KMS-11 (cell line): Measurements from ENCODE around the gene FGF14.

Experiments used
- H2AFZ ChIP-seq: fragments of 200-600 bp; sonication (generic); 2 replicates; pipeline ENCODE4 v1.6.1; 2016; ENCODE audit warnings: antibody characterized with exemption, mixed run types, low read depth
- H3K27ac ChIP-seq: fragments of 200-600 bp; sonication (generic); 2 replicates; pipeline ENCODE4 v1.6.1; 2016; ENCODE audit warnings: mild to moderate bottlenecking, mixed run types
- H3K27me3 ChIP-seq: fragments of 200-600 bp; sonication (generic); 2 replicates; pipeline ENCODE4 v1.6.1; 2017; ENCODE audit warnings: mild to moderate bottlenecking, low read depth, mixed run types, moderate library complexity; ENCODE audit not compliant: insufficient read depth
- H3K36me3 ChIP-seq: fragments of 200-600 bp; sonication (generic); 2 replicates; pipeline ENCODE4 v1.6.1; 2017; ENCODE audit warnings: mild to moderate bottlenecking, mixed run types; ENCODE audit not compliant: insufficient read depth
- H3K4me1 ChIP-seq: fragments of 200-600 bp; sonication (generic); 2 replicates; pipeline ENCODE4 v1.6.1; 2016; ENCODE audit warnings: mild to moderate bottlenecking, low read depth, mixed run types; ENCODE audit not compliant: poor library complexity, severe bottlenecking
- H3K4me2 ChIP-seq: fragments of 200-600 bp; sonication (generic); 2 replicates; pipeline ENCODE4 v1.7.0; 2016; ENCODE audit warnings: mild to moderate bottlenecking, mixed run types
- H3K4me3 ChIP-seq: fragments of 200-600 bp; sonication (generic); IDR thresholded peaks from 2 replicates; pipeline ENCODE4 v1.6.1; 2017; ENCODE audit warnings: low read depth, low read length, mixed read lengths; ENCODE audit not compliant: insufficient read depth
- H3K79me2 ChIP-seq: fragments of 200-600 bp; sonication (generic); 2 replicates; pipeline ENCODE4 v1.6.1; 2016; ENCODE audit warnings: low read depth, mixed run types; ENCODE audit not compliant: insufficient read depth
- H3K9ac ChIP-seq: fragments of 200-600 bp; sonication (generic); 2 replicates; pipeline ENCODE4 v1.6.1; 2016; ENCODE audit warnings: mild to moderate bottlenecking, mixed run types
- H4K20me1 ChIP-seq: fragments of 200-600 bp; sonication (generic); 2 replicates; pipeline ENCODE4 v1.6.1; 2016; ENCODE audit warnings: mild to moderate bottlenecking, mixed run types; ENCODE audit not compliant: insufficient read depth
- TF ChIP-seq, protein P1 (sequence below): fragments of 200-600 bp; sonication (generic); conservative IDR thresholded peaks from 2 replicates; pipeline ENCODE4 v1.6.1; 2017; ENCODE audit warnings: low read depth, mild to moderate bottlenecking, antibody characterized with exemption, low read length, moderate library complexity, mixed read lengths

The FGF14 gene

DNA sequence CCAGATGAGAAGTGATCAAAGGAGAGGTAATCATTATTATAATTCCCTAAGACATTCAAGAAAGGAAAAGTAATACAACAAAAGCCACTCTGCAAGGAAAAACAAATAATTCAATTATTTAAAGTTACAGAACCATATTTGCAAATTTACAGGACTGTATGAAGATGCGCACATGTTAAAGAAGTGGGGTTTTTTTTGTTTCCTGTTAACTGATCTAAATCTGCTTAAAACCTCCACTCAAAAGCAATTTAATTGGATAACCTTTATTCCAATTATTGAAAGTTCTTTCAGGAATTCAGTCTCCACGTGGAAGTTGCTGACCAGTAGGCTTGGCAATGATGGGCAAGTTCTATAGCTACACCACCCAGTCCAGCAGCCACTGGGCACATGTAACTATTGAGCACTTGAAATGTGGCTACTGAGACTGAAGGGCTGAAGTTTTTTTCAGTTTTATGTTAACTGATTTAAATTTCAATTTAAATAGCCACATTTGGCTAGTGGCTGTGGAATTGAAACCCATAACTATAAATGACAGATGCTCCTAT lies 232.3 kb downstream of the FGF14 start:
- H3K27ac ChIP-seq = no peak overlapping the region
- no peak overlapping the region for H3K4me3 ChIP-seq
- H3K4me2 ChIP-seq = no peak overlapping the region
- no peaks in the 10 kb centered on the region for H3K27me3 ChIP-seq
- no peak overlapping the region for H2AFZ ChIP-seq
- H3K79me2 ChIP-seq = no peaks in the 10 kb centered on the region
- no peak overlapping the region for H3K9ac ChIP-seq
- no peaks in the 10 kb centered on the region for H3K4me1 ChIP-seq
- H4K20me1 ChIP-seq = no peaks in the 10 kb centered on the region
- H3K36me3 ChIP-seq = no peaks in the 10 kb centered on the region
- TF ChIP-seq, protein P1, sequence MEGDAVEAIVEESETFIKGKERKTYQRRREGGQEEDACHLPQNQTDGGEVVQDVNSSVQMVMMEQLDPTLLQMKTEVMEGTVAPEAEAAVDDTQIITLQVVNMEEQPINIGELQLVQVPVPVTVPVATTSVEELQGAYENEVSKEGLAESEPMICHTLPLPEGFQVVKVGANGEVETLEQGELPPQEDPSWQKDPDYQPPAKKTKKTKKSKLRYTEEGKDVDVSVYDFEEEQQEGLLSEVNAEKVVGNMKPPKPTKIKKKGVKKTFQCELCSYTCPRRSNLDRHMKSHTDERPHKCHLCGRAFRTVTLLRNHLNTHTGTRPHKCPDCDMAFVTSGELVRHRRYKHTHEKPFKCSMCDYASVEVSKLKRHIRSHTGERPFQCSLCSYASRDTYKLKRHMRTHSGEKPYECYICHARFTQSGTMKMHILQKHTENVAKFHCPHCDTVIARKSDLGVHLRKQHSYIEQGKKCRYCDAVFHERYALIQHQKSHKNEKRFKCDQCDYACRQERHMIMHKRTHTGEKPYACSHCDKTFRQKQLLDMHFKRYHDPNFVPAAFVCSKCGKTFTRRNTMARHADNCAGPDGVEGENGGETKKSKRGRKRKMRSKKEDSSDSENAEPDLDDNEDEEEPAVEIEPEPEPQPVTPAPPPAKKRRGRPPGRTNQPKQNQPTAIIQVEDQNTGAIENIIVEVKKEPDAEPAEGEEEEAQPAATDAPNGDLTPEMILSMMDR = no peak

DNA sequence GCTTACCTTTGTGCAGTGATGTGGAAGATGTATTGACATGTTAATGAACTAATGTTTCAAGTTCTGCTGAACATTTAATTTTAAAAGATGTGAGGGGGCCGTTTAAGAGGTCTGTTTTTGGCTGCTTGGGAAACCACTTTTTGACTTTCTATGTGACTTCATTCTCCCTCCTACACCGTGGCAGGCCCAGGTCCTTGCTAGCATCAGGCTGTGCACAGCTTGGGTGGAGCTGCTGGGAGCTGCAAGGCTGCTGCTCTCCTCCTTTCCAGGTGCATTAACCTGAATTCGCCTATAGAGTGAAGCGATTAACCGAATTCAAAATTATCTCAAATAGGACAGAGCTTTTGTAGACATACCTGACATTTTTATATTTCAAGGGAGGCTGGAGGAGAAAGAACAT lies 249.1 kb downstream of the FGF14 start:
- Histone ChIP-seq H4K20me1 (no peaks in the 10 kb centered on the region), H2AFZ (no peak overlapping the region), H3K27ac (no peak overlapping the region), H3K27me3 (no peaks in the 10 kb centered on the region), H3K4me2 (no peak overlapping the region), H3K9ac (no peak overlapping the region), H3K4me3 (no peak overlapping the region), H3K36me3 (no peaks in the 10 kb centered on the region), H3K4me1 (no peaks in the 10 kb centered on the region), H3K79me2 (no peaks in the 10 kb centered on the region)
- TF ChIP-seq, protein P1 = no peak

- no peak overlapping the region for H3K9ac ChIP-seq
- no peaks in the 10 kb centered on the region for H3K27me3 ChIP-seq
- H4K20me1 ChIP-seq = no peaks in the 10 kb centered on the region
- H3K27ac ChIP-seq = no peak overlapping the region
- no peak overlapping the region for H3K4me3 ChIP-seq
- no peaks in the 10 kb centered on the region for H3K36me3 ChIP-seq
- no peaks in the 10 kb centered on the region for H3K79me2 ChIP-seq
- H3K4me1 ChIP-seq = no peaks in the 10 kb centered on the region
- H2AFZ ChIP-seq = no peak overlapping the region
- TF ChIP-seq, protein P1 = no peak
- no peak overlapping the region for H3K4me2 ChIP-seq
Measured at GRCh38 chr13:102147353-102147752, 254.5 kb downstream of the FGF14 start.

DNA sequence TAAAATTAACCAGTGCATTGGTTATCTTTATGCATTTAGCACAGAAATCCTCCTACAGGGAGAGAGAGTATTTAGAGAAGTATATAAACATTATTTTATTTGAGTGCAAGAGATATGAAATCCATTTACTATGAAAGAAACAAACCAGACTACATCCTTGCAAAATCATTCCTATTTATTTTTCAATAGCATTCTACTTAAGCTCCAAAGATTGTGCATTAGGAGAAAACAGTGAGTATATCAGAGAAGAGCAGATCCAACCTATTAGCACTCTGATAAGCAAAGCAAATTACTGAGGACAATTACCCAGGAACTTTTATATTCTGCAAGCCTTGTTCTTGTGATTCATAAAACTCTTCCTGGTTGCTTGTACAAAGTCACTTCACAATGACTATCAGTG lies 256.1 kb downstream of the FGF14 start:
- Histone ChIP-seq H3K27ac (no peak overlapping the region), H4K20me1 (no peaks in the 10 kb centered on the region), H3K79me2 (no peaks in the 10 kb centered on the region), H3K36me3 (no peaks in the 10 kb centered on the region), H3K4me2 (no peak overlapping the region), H3K4me3 (no peak overlapping the region), H3K4me1 (no peaks in the 10 kb centered on the region), H3K9ac (no peak overlapping the region), H3K27me3 (no peaks in the 10 kb centered on the region), H2AFZ (no peak overlapping the region)
- TF ChIP-seq, protein P1 = no peak
